Transverse colon (tissue), 4 donors: ENCODE measurements around the gene AMER2. TPM values are rescaled to one million over a fixed set of nuclear protein-coding genes. Genes with fewer than 3 reads are reported as not detected.

Source experiments
- DNase-seq: peaks from one replicate; pipeline ENCODE4 v3.0.0-alpha.2; 2019
- H3K27ac ChIP-seq, 4 donors: fragments of 200-600 bp; sonication (generic); 2 replicates each; pipeline ENCODE4 v1.5.1; 2016 to 2018; ENCODE audit warnings: inconsistent platforms in 4 of 4
- H3K27me3 ChIP-seq: fragments of 200-600 bp; sonication (generic); 2 replicates; pipeline ENCODE4 v1.5.1; 2017; ENCODE audit warnings: inconsistent platforms
- H3K36me3 ChIP-seq, 4 donors: fragments of 200-600 bp; sonication (generic); 2 replicates each; pipeline ENCODE4 v1.5.1; 2017 to 2019; ENCODE audit warnings: inconsistent platforms in 4 of 4
- H3K4me1 ChIP-seq, 4 donors: fragments of 200-600 bp; sonication (generic); 2 replicates each; pipeline ENCODE4 v1.5.1; 2017 to 2020; ENCODE audit warnings: inconsistent platforms in 4 of 4
- H3K4me3 ChIP-seq, 4 donors: fragments of 200-600 bp; sonication (generic); 1 replicate in 1 of 4; 2 replicates in 3 of 4; pipeline versions ENCODE4 v1.5.1 to v1.6.1; 2017 to 2019; ENCODE audit warnings: inconsistent platforms in 4 of 4
- H3K9me3 ChIP-seq, 2 donors: fragments of 200-600 bp; sonication (generic); 2 replicates each; pipeline ENCODE4 v1.5.1; 2017 to 2019; ENCODE audit warnings: inconsistent platforms in 2 of 2
- CTCF ChIP-seq, 5 experiments: fragments of 200-600 bp in 3 of 5; fragments of 450-650 bp in 2 of 5; sonication (generic) in 3 of 5; IDR thresholded peaks; 1 replicate in 2 of 5; 2 replicates in 3 of 5; pipeline ENCODE4 v1.5.1; 2016 to 2017; ENCODE audit warnings: antibody characterized with exemption in 5 of 5, inconsistent platforms in 3 of 5, mild to moderate bottlenecking in 2 of 5, moderate library complexity in 1 of 5
- EP300 ChIP-seq: sonication (generic); formaldehyde crosslinking; IDR thresholded peaks from one replicate; pipeline ENCODE4 v1.6.1; 2017; ENCODE audit warnings: antibody characterized with exemption, low read depth
- POLR2A ChIP-seq: fragments of 450-650 bp; IDR thresholded peaks from one replicate; pipeline ENCODE4 v1.6.1; 2016; ENCODE audit warnings: antibody characterized with exemption, mild to moderate bottlenecking, moderate library complexity
- POLR2AphosphoS5 ChIP-seq, 3 donors: sonication (generic); formaldehyde crosslinking; IDR thresholded peaks; one replicate each; pipeline ENCODE4 v1.6.1; 2016; ENCODE audit warnings: antibody characterized with exemption in 3 of 3
- whole genome bisulfite sequencing, 2 donors: methylation state at CpG; one replicate each; pipeline ENCODE4 v1.1.5; 2018; ENCODE audit warnings: low coverage in 1 of 2; 5-methylcytosine and 5-hydroxymethylcytosine counted together
- in situ Hi-C, 4 donors: fragments of 200-750 bp; cut with MboI; loops; one replicate each; pipeline versions ENCODE4 v1.15.0 to v1.15.1; 2017; ENCODE audit warnings: low sequenced_read_pairs in 3 of 4, low pct_ligation_motif_present in 1 of 4, low pct_unique_long_range_greater_than_20kb in 1 of 4
- intact Hi-C: fragments of 100-400 bp; cut with DNase I; formaldehyde crosslinking; loops from one replicate; pipeline ENCODE4 v1.15.1; 2023; ENCODE audit warnings: low total_unique reads
- small RNA-seq, 4 donors: library from RNA; depleted of rRNA; stranded (forward); fragments of <200 nt; gene quantifications; one replicate each; pipeline ENCODE3, GENCODE V24; 2016
- total RNA-seq, 4 donors: library from RNA; depleted of rRNA; stranded (reverse); fragments of >200 nt; gene quantifications; one replicate each; pipeline ENCODE4 v1.1.0, GENCODE V29; 2016

Gene AMER2
- total RNA-seq, 4 donors from 2014 or later = 0.14 to 0.16 TPM; not detected in 2

GRCh38 chr13:25112695-25113255 is 59.3 kb downstream of the AMER2 start:
- intact Hi-C loops = no loop called here
- no peak for DNase-seq
- no peaks in the 10 kb centered on the region for H3K9me3 ChIP-seq
- no peak overlapping the region for H3K27ac ChIP-seq
- WGBS, 2 donors = 53 to 75% methylated on average over 1 to 3 of the region's 3 CpGs
- H3K4me1 ChIP-seq = peaks cover 0 to 4% (median 0%) of the 10 kb centered on the region in 4 donors
- TF ChIP-seq POLR2AphosphoS5 (IDR thresholded peaks at IDR 0.05) (no peak), EP300 (no peak), POLR2A (no peak), CTCF (IDR thresholded peaks at IDR 0.05) (no peak)
- peaks cover 27% of the 10 kb centered on the region for H3K27me3 ChIP-seq
- in situ Hi-C loops = no loop called here
- H3K36me3 ChIP-seq = no peaks in the 10 kb centered on the region
- no peak overlapping the region for H3K4me3 ChIP-seq

Small RNA genes within 50 kb of the gene (small RNA-seq; reads per million reads assigned to genes)
- gene AL359757.1 = 0 reads per million in 4 donors
- 0 reads per million in 4 donors for gene AL359757.2

Other genes starting within 250 kb of the AMER2 start
- gene PABPC3, start 76.2 kb downstream of the AMER2 start, total RNA-seq = under 1 TPM in 2 of 4 donors, not detected in 2; 0.14 to 0.20 TPM
- 10 to 100 TPM in 2 of 4 donors, 1 to 10 TPM in 2; 6.4 to 16.4 (median 11.9) TPM for gene MTMR6, start 115.2 kb upstream of the AMER2 start, total RNA-seq
- gene NUP58, start 129.3 kb upstream of the AMER2 start, total RNA-seq = 100 to 1,000 TPM in 2 of 4 donors, 10 to 100 TPM in 2; 33.0 to 142 (median 84.2) TPM
- gene ATP8A2, start 199.7 kb upstream of the AMER2 start, total RNA-seq = 1 to 10 TPM in 1 of 4 donors, under 1 TPM in 3; 0.20 to 1.1 (median 0.59) TPM